HT-29 (cell line): Measurements from ENCODE around the gene EXO5. TPM values are rescaled to one million over a fixed set of nuclear protein-coding genes. Genes with fewer than 3 reads are reported as not detected.
"Not testable (repeated sequence)": the region's sequence is repeated elsewhere in the genome, so short reads cannot be mapped to it uniquely, and the experiment has no call there.

Source experiments
- DNase-seq: peaks from one replicate; pipeline ENCODE4 v3.0.0-alpha.2; 2015; ENCODE audit warnings: low spot score
- total RNA-seq: library from RNA; depleted of rRNA; stranded (reverse); fragments of >200 nt; shearing (Covaris generic); gene quantifications from 2 replicates; pipeline ENCODE4 v1.2.3, GENCODE V29; 2014; rRNA removed

Gene EXO5
- total RNA-seq: 7.7 and 8.7 TPM in 2 replicates

GRCh38 chr1:40508375-40509341 is at the start of gene EXO5:
Gene EXO5 (plus strand): TSS chr1:40508767. CDS start chr1:40514545, 5,778 bp downstream.
- peak; percentile 79 for DNase-seq

GRCh38 chr1:40462956-40463590 is 45.5 kb upstream of the EXO5 start:
- peak; percentile 18 for DNase-seq

GRCh38 chr1:40469327-40469726 is 39.2 kb upstream of the EXO5 start:
- DNase-seq: no peak

GRCh38 chr1:40475268-40475667 is 33.3 kb upstream of the EXO5 start:
- no peak for DNase-seq

GRCh38 chr1:40476924-40477677 is 31.5 kb upstream of the EXO5 start, which contains the start of gene ZFP69:
Gene ZFP69 (plus strand): TSS chr1:40477290. CDS start chr1:40479362, 2,072 bp downstream.
- DNase-seq: peak; percentile 2

- no peak for DNase-seq
These were observed 30.9 kb upstream of the EXO5 start for GRCh38 chr1:40477678-40478053.

GRCh38 chr1:40478276-40478675 is 30.3 kb upstream of the EXO5 start:
- no peak for DNase-seq

- no peak for DNase-seq
These were observed 29.4 kb upstream of the EXO5 start for GRCh38 chr1:40479156-40479555.

GRCh38 chr1:40495315-40495903 is 13.2 kb upstream of the EXO5 start:
- no peak for DNase-seq

- not testable (repeated sequence) for DNase-seq
These were observed 5.9 kb upstream of the EXO5 start for GRCh38 chr1:40502651-40503050.

GRCh38 chr1:40507973-40508372 is 594 bp upstream of the EXO5 start:
- no peak for DNase-seq

GRCh38 chr1:40519517-40519916 is 10.9 kb downstream of the EXO5 start:
- no peak for DNase-seq

GRCh38 chr1:40530735-40531380 is 22.3 kb downstream of the EXO5 start:
- DNase-seq: no peak

GRCh38 chr1:40531381-40532061 is 23.0 kb downstream of the EXO5 start, which contains the start of gene ZNF684:
Gene ZNF684 (plus strand): TSS chr1:40531637. CDS start chr1:40533167, 1,530 bp downstream.
- DNase-seq: peak; percentile 91

GRCh38 chr1:40532062-40532389 is 23.5 kb downstream of the EXO5 start:
- no peak for DNase-seq

GRCh38 chr1:40532844-40533424 is 24.4 kb downstream of the EXO5 start:
- peak; percentile 59 for DNase-seq

- DNase-seq: no peak
These were observed 26.0 kb downstream of the EXO5 start for GRCh38 chr1:40534589-40534988.

GRCh38 chr1:40535732-40536131 is 27.2 kb downstream of the EXO5 start:
- DNase-seq: no peak

- no peak for DNase-seq
These were observed 30.8 kb downstream of the EXO5 start for GRCh38 chr1:40539338-40539737.

GRCh38 chr1:40546957-40547356 is 38.4 kb downstream of the EXO5 start:
- no peak for DNase-seq
